ENCODE measurements around the gene LMAN2L. TPM values are rescaled to one million over a fixed set of nuclear protein-coding genes. Genes with fewer than 3 reads are reported as not detected.

LMAN2L gene
- total RNA-seq, 2 donors from 2014 or later: 6.6 to 7.8 TPM

DNA sequence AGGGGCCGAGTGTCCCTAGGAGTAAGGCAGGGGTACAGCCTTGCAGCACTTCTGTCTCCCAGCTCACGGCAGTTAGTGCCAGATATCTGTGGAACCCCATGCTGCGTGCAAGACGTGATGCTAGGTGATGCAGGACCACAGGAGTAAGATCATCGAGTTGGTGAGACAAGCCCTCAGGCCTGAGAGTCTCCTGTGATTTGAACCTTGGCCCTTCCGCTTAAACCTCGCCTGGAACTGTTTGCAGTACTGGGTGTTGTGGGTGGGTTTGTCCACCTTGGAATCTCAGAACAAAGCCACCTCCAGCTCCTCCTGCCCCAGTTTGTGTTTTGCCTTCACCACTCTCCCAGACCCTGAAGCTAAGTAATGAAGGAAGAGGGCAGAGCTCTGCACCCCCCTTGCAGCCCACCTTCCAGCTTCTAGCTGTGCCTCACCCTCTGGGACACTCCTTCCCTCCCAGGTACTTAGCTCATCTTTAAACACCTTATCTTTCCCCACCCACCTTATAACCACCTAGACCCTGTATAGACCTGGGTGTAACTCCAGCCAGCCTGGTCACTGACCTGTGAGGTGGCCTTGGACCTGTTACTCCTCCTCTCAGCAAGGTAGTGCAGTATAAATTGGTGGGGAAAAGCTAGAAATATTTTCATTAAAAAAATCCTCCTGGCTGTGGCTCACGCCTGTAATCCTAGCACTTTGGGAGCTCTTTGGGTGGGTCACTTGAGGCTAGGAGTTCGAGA, 27.4 kb upstream of the LMAN2L start:
- no peak for DNase-seq
- H3K27ac ChIP-seq: no peak overlapping the region
- H3K36me3 ChIP-seq (replicated peaks in 1 of 2; ENCODE audit: insufficient read depth in 1 of 2, low read depth in 2 of 2): no peaks in the 10 kb centered on the region
- no peak for TF ChIP-seq POLR2A (IDR thresholded peaks at IDR 0.05)
- no peak for TF ChIP-seq CTCF (IDR thresholded peaks at IDR 0.05)
- H3K4me3 ChIP-seq: no peak overlapping the region
- no peaks in the 10 kb centered on the region for H3K9me3 ChIP-seq
- H3K4me1 ChIP-seq: peaks cover 43% of the 10 kb centered on the region
- no peaks in the 10 kb centered on the region for H3K27me3 ChIP-seq
- no peak for ATAC-seq
- 82 to 97% methylated on average over 5 to 9 of the region's 9 CpGs for WGBS, 2 donors
- intact Hi-C loops (cut with DNase I): no loop called here

GRCh38 chr2:96764253-96764637, 24.4 kb upstream of the LMAN2L start:
- Histone ChIP-seq H3K36me3 (replicated peaks in 1 of 2; ENCODE audit: insufficient read depth in 1 of 2, low read depth in 2 of 2) (no peaks in the 10 kb centered on the region), H3K27me3 (no peaks in the 10 kb centered on the region), H3K27ac (peak overlapping the region in 3 of 4 donors; percentile 36 to 69 (median 45)), H3K4me1 (peaks cover 50% of the 10 kb centered on the region), H3K4me3 (no peak overlapping the region), H3K9me3 (no peaks in the 10 kb centered on the region)
- DNase-seq (peak in 3 of 4 donors; percentile 35 to 43 (median 36)), ATAC-seq (no peak)
- WGBS, 2 donors: 19 to 43% methylated on average over 8 of the region's 8 CpGs
- intact Hi-C loops (cut with DNase I): no loop called here
- TF ChIP-seq POLR2A (IDR thresholded peaks at IDR 0.05): no peak
- TF ChIP-seq CTCF (IDR thresholded peaks at IDR 0.05): peak in 1 of 7 experiments; percentile 4

DNA sequence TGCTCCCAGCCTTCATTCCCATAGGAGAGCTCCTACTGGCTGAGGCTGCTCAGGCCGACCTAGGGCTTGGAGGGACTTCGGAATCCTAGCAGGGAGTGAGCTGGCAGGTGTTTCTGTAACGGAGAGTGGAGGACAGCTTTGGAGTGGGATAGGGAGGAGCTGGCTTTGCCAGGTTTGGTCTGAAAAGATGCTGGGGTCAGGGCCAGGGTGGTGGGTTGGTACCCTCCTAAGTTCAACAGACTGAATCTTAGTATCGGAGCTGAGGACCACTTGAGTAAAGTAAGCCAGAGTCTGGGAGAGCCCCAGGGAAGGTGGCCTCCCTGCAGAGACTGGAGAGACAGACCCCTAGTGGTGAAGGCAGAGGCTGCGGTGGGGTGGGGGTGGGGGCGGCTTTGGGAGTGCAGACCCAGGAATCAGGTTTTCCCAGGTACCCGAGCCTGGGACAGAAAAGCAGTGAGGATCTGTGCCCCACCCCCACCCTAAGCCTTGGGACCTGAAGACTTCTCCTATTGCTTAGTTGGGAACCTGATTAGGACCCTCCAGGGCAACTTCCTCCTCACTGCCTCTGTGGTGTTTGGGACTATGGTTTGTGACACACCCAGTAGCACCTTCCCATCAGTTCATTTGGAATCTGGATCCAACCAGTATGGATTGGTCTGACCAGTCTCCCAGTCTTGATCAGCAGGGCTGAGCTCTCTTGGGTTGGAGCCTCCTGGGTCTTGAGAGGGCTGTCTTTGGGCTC, 23.8 kb upstream of the LMAN2L start:
- Histone ChIP-seq H3K27me3 (no peaks in the 10 kb centered on the region), H3K27ac (peak overlapping the region in 3 of 4 donors; percentile 38 to 69 (median 45)), H3K4me3 (no peak overlapping the region), H3K4me1 (peaks cover 50% of the 10 kb centered on the region), H3K9me3 (no peaks in the 10 kb centered on the region), H3K36me3 (replicated peaks in 1 of 2; ENCODE audit: insufficient read depth in 1 of 2, low read depth in 2 of 2) (no peaks in the 10 kb centered on the region)
- peak in 6 of 7 experiments; percentile 25 to 44 (median 36) for TF ChIP-seq CTCF (IDR thresholded peaks at IDR 0.05)
- no peak for TF ChIP-seq POLR2A (IDR thresholded peaks at IDR 0.05)
- DNase-seq: peak in 1 of 4 donors; percentile 51
- no peak for ATAC-seq
- intact Hi-C loops (cut with DNase I): no loop called here
- WGBS, 2 donors: 9 to 14% methylated on average over 5 to 7 of the region's 7 CpGs

DNA sequence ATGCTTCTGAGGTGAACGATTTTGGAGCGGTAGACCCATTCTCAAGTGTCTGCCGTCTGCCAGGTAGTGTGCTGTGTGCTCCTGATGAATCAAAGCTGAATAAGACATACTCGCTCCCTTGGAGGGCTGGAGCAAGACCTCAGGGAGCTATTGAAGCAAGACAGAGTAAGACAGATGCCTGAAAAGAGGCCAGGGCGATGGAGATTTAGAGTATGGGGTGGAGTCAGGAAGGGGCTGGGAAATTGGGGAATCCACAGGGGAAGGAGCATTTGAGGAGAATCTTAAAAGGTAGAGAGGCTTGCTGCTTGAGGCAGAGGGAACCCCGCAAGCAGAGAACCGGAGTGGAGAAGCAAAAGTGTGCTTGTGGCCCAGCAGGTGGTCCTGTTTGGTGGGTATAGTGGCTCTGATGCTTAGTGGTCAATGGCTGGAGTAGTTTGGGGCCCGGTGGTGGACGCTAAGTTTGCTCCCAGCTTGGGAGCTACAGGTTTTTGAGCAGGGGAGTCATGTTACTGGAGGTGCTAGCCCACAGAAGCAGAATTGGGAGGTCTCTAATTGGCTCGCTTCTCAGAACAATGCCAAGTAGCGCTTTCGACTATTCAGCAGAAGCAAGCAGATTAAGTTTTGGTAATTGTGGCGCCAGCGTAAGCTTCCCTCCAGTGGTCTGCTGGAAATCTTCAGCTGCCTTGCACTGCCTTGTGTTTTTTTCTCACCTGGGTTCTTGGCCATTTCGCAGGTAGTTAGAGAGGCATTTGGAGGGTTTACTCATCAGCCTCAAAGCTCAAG, 22.9 kb upstream of the LMAN2L start:
- Histone ChIP-seq H3K36me3 (replicated peaks in 1 of 2; ENCODE audit: insufficient read depth in 1 of 2, low read depth in 2 of 2) (no peaks in the 10 kb centered on the region), H3K9me3 (no peaks in the 10 kb centered on the region), H3K27ac (peak overlapping the region in 3 of 4 donors; percentile 38 to 69 (median 45)), H3K4me3 (no peak overlapping the region), H3K27me3 (no peaks in the 10 kb centered on the region), H3K4me1 (peaks cover 50% of the 10 kb centered on the region)
- intact Hi-C loops (cut with DNase I): no loop called here
- DNase-seq: peak in 1 of 4 donors; percentile 11
- ATAC-seq: no peak
- 25 to 29% methylated on average over 15 of the region's 15 CpGs for WGBS, 2 donors
- TF ChIP-seq POLR2A (IDR thresholded peaks at IDR 0.05) (no peak), CTCF (IDR thresholded peaks at IDR 0.05) (peak in 1 of 7 experiments; percentile 3)

All from body of pancreas (tissue), 4 donors.